Measurements from ENCODE around the gene PDE11A.
A peak's percentile ranks its signal among the peaks of the same experiment; 100 is the strongest.
"Not testable (repeated sequence)": the region's sequence is repeated elsewhere in the genome, so short reads cannot be mapped to it uniquely, and the experiment has no call there.

PDE11A gene

GRCh38 chr2:177810906-177811305, 261.7 kb downstream of the PDE11A start:
- DNase-seq: no peak

DNA sequence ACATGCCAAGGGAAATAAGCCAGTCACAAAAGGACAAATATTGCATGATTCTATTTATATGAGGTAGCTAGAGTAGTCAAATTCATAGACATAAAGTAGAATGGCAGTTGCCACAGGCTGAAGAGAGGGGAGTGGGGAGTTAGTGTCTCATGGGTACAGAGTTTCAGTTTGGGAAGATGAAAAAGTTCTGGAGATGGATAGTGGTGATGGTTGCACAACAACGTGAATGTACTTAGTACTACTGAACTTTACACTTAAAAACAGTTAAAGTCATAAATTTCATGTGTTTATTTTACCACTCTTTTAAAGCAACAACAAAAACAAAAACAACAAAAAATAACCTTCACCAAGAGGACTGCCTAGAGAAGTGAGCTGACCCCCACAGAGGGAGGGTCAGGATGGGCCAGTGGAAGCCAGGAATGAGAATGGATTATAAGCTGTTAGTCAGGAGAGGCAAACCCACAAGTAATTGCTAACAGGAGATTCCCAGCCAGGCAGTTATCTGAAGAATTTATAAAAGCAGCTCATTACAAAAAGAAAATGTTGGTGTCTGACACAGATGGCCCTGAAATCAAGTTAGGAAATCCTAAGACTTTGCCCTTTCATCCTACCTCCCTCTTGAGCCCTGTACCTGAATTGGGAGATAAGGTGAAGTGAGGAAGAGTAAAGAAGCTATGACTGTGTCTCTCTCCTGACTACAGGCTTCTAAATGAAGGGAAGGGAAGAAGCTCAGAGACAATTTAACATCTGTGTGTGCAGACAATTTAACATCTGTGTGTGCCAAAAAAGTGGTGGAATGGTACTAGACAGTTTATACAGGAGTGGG, 263.4 kb downstream of the PDE11A start:
- no peak for DNase-seq

DNA sequence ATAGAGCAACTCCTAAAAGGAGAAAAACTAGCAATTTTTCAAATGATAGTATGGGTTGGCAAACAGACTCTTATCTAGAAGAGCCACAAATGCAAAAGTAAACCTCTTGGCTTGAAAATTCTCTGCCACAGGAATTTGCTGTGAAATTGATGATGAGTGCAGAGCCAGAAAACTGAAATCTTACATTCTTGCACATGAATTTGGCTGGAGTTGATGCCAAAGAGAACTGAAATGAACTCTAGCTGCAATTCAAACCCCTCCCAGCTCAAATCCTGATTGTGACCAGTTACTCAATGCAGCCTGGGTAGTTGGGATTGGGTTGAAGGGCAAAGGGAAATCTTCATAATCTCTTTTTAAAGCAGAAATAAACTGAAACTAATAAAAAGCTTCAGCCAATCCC, 266.6 kb downstream of the PDE11A start:
- no peak for DNase-seq

GRCh38 chr2:177799531-177799930, 273.0 kb downstream of the PDE11A start:
- DNase-seq: peak; percentile 42

DNA sequence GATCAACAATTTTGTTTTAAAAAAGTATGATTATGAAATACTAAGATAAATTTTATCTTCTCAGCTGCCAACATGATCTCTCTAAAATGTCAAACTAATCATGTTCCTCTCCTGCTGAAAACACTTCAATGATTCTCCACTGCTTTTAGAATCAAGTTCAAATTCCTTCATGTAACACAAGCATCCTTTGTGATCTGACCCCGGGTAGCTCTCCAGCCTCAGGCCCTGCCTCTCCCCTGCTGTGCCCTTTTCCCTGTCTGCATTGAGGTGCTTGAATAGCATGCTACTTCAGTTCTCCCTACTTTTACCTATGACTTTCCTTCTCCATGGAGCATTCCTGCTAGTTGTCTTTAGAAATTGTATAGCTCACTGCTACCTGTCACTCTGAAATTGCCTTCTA, 274.8 kb downstream of the PDE11A start:
- no peak for DNase-seq

- DNase-seq: no peak
Measured at GRCh38 chr2:177796654-177797415, 275.7 kb downstream of the PDE11A start.

DNA sequence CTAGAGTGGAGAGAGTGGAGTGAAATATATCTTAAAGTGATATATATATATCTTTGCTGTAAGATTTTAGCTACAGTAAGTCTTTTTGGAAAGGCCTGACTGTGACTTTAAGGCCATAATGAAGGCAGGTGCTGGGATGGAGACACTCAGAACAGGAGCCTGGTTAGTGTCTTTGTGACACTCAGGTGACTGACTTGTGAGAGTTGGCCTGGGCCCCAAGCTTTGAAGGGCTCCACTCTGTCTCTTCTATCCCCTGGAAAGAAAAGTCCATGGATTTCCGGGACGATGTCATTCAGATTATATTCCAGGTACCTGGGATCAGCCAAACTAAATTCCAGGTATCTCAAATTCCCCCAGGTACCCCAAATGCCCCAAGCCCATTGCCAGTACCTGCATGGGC, 276.6 kb downstream of the PDE11A start:
- DNase-seq: no peak

- DNase-seq: not testable (repeated sequence)
Measured at GRCh38 chr2:177785143-177785542, 287.4 kb downstream of the PDE11A start.

DNA sequence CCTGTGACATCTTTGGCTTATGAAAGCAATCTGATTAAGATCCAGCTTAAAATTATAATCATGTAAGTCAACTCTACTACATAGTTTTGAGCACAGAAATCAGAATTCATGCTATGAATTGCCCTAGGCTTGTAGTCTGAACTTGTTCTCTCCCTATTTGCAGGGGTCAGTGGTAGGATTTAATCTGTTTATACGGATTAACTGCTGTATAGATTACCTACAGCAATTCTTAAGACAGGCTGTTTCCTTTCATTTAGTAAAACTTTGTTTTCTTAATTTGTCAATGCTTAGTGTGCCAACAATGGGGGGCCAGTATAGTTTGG, 287.9 kb downstream of the PDE11A start:
- DNase-seq: no peak

GRCh38 chr2:177783835-177784744, 288.5 kb downstream of the PDE11A start:
- no peak for DNase-seq

GRCh38 chr2:177783091-177783490, 289.5 kb downstream of the PDE11A start:
- DNase-seq: no peak

DNA sequence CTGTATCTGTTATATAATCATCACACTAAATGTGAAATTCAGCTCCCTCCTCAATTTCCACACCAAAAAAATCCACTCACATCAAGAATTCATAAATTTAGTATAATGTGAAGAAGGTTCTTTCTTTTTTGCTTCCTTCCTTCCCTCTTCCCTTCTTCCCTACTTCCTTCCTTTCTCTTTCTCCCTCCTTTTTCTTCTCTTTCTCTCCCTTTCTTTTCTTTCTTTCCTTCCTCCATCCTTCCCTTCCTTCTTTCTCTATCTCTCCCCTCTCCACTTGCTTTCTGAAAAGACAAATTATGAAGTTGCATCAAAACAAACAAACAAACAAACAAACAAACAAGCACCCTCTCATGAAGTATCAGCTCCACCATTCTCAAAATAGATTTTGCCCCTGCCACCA, 290.0 kb downstream of the PDE11A start:
- DNase-seq: no peak

DNA sequence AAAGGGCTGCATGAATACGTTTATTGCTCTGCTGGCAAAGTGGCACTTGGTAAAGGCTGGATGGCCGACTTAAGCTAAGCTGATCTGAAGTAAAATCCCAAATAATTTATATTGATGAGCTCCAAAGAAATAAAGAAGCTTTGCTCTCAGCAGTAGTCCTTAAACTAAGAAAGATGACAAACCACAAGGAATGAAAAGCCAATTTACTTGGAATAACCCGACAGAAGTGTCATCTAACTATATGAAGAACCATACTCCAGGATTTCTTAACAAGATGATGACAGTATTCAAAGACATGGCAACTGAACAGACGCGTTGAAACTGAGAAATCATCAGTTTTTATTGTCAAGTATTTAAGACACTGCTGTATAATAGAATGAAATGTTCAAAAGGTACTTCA, 294.1 kb downstream of the PDE11A start:
- no peak for DNase-seq

DNA sequence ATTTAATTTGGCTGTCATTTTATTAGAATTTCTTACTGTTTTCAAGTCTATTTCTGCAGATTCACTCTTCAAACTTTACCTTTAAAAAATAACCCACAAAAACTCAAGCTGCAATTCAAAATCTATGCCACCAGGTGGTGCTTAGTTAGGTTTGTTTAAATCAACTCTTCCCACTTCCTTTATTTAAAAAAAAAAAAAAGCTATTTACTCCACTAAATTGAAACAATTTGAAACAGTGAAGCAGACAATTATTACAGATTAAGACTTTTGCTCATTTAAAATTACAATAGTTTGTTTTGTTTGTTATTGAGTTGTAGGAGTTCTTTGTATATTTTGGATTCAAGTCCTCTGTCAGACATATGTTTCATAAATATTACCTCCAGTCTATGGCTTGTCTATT, 300.0 kb downstream of the PDE11A start:
- DNase-seq: peak; percentile 41

GRCh38 chr2:177771191-177771590, 301.4 kb downstream of the PDE11A start:
- no peak for DNase-seq

- no peak for DNase-seq
Measured at GRCh38 chr2:177767768-177768167, 304.8 kb downstream of the PDE11A start.

- no peak for DNase-seq
Measured at GRCh38 chr2:177765698-177766097, 306.9 kb downstream of the PDE11A start.

DNA sequence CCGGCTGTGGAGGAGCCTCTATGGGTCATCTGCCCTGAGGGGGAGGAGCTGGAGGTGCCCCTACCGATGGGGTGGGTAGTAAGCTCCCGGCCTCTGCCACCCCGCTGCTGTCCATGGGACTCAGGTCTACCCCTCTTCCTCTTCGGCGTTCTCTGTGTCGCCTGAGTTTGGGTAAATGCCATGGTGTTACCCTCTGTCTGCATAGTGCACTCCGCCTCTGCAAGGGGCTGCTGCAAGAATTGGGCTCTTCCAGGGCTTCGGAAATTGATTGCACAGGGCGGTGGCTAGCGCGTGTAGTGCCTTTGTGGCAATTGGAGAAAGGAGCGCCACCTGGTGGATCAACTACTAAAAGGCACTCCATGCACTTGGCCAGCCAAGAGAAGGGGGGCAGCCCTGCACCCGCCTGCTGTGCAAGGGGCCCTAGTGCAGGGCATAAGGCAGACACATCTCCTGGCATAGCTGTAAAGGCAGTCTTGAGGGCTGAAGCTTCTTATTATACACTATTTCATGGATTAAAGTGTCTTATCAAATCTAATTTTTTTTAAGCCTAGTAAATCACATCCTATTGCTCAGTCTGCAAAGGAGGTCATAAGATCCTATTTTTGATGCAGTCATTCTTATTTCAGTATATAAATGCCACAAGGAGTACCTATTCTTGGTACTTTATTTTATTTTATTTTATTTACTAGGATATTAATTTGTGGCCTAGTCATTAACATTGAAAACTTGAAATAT, 308.9 kb downstream of the PDE11A start:
- peak; percentile 55 for DNase-seq

DNA sequence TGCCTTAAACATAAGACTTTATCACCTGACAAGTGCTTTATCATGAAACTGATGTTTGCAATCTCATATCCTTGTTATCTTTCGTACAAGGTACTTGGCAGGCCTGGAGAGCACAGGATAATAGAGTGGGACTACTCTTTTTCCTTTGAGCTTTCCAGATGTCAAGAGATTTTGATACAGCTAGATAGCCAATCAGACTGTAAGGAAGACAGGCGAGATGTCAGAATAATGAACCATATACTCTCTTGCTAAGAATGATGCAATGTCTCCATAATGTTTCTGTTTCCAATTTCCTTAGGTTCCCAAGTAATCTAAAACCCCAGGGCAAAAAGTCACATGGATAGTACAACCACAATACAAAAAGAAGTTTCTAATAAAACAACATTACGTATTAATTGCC, 313.1 kb downstream of the PDE11A start:
- DNase-seq: no peak

DNA sequence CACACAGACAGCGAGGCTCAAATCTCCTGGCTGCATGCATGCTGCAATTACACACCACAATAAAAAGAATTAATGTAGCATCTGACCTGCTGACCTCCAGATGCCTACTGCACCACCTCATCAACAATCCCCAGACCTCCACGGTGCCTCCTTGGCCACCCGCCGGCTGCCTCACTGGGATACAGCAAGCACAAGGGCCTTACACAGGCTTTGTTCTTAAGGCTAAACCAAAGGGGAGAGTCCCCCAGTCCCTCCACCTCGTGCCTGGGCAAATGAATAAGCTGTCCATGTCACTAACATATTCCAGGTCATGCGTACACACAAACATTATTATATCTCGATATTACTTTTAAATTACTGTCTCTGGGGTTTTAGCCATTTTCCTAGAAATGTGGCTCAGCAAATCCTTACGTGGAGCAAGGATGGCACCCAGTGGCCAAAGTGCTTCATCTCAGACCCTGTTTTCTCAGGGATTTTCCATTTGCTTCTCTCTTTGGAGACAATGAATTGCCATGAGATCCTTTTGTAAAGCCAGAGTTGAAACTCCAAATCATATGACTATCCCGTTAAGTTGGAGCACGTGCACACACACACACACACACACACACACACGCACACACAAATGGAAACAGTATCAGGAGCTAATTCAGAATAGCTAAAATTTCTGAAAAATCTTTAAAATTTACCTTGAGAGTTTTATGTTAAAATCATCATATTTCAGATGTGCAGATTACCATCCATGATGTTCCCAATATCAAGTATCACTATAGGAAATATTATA, 313.8 kb downstream of the PDE11A start:
- peak; percentile 83 for DNase-seq

- no peak for DNase-seq
Measured at GRCh38 chr2:177756336-177756735, 316.2 kb downstream of the PDE11A start.

GRCh38 chr2:177754492-177754873, 318.1 kb downstream of the PDE11A start:
- DNase-seq: no peak

Measured in NCI-H1694 treated with DMSO at 0.1 percent for 48 hours (cell line).